GM21367 (cell line): ENCODE measurements around the gene SLC45A3.

ENCODE experiments used
- ATAC-seq: cut with Tn5 transposase; IDR thresholded peaks from one replicate; pipeline ENCODE4 v1.9.1; 2021; ENCODE audit not compliant: unreplicated experiment

SLC45A3 gene

DNA sequence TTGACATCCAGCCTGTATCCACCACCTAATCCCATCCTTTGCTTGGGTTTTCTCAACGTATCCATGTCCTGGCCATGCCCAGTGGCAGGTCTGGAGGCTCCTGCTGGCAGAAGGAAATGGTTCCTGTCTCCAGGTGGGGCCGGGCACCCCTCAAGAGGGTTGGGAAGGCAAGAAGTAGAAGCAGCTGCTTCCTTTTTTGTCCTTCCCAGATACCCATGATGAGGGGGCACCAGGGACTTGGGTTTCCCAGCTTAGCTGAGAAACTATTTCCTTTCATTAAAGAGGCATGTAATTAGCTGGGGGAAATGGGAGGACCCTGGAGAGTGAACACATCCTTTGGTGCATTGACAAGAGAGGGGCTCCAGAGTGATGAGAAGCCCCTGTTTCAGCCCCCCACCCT lies 21.1 kb upstream of the SLC45A3 start:
- ATAC-seq, result no peak

DNA sequence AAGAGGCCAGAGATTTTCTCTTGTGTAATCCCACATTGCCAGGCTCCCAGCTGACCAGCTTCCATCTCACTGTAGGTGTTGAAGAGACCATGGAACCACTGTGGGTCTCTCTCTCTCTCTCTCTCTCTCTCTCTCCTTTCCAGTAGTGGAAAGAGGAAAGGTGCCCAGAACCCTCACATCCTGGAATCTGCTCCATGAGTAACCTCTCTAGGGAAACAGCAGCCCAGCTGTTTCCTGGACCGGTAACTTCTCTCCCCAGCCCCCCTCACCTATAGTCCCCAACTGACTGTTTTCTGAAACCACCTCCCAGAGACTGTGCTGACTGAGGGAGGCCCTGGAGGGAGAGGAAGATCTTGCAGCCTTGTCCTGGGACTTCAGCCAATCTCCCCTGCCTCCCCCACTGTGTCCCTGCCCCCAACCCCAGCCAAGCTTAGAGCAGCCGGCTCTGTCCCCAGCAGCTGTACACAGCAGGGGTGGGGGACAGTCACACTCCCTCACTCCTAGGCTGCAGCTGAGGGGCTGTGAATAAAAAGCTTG lies 20.6 kb upstream of the SLC45A3 start:
- ATAC-seq, result no peak

DNA sequence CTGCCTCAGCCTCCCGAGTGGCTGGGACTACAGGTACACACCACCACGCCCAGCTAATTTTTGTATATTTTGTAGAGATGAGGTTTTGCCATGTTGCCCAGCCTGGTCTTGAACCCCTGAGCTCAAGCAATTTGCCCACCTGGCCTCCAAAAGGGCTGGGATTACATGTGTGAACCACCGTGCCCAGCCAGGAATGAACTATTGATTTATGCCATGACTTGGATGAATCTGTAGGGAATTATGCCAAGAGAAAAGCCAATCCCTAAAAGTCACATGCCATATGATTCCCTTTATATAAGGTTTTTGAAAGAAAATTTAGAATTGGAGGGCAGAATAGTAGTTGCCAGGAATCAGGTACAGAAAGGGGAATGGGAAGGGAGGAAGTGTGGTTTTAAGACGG lies 19.1 kb upstream of the SLC45A3 start:
- no peak for ATAC-seq

DNA sequence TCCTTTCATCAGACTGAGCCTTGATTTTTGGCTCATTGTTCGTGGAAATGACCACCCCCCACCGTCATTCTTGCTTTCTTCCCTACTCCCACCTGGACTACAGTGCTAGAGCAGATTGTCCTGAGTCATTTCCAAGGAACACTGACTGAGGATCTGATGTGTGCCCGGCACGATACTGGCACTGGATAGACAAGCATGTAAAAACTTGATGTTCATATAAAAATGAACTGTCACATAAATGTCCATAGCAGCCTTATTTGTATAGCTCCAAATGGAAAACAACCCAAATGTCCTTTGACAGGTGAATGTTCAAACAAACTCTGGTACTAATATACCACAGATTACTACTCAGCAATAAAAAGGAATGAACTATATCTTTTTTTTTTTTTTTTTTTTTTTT lies 18.6 kb upstream of the SLC45A3 start:
- ATAC-seq, result no peak

DNA sequence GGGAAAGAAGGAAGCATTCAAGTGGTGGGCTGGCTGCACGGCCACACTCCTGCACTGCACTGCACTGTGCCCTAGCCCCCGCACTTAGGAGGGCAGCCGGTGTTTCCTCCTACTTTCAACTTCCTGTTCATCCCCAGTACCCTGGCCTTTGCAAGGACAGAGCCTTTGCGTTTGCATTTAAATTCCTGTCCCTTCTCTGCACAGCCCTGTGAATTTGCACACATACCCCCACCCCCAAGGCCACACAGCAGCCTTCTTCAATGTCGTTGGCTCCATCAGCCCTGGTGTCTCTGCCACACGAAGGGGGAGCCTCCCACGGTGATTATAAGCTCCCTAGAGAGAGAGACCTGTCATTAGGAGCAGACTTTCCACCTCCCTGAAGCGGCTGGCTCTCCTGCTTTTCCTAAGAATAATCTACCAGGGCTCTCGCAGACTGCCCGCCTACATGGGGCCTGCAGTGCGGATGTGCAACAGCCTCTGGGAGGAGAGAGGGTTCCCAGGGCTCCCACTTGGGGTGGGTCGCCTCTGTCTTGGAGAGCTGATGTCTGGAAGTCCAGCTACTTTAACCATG lies 13.2 kb upstream of the SLC45A3 start:
- ATAC-seq, result no peak

DNA sequence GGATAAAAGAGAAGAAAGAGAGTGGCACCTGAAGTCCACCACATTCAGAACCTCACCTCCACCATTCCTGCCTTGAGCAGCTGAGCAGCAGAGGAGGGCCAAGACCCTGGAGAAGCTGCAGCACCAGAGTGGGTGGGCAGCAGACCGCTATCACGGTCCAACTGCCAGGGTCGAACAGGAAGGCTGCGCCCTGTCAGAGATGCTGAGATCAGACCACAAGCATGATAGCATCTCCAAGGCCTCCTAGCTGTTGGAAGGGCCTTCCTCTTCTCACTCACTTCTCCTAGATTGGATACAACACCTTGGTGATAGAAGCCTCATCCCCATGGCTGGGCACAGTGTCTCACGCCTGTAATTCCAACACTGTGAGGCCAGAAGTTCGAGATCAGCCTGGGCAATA lies 12.1 kb upstream of the SLC45A3 start:
- ATAC-seq, result no peak

DNA sequence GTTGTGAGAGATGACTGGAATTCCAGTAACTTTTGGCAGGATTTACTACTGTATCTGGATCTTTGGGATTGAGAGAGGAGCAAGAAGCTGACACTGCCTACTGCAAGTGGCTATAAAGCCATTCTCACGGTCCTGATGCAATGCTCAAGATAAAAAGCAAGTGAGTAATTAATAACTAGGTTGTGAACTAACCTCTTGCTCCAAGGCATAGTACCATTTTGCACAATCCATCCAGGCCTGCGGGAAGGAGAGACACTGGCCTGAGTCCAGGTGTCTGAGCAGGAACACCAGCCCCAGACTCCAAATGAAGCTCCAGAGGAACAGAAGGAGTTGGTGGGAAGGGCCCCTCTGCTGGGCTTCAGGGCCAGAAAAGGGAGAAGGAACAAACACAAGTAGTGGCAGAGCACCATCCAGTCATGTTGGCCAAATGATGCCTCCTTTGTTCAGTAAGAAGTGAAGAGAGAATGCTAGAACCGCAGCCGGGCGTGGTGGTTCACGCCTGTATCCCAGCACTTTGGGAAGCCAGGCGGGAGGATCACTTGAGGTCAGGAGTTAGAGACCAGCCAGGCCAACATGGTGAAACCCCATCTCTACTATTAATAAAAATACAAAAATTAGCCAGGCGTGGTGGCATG lies 9.9 kb upstream of the SLC45A3 start:
- no peak for ATAC-seq

DNA sequence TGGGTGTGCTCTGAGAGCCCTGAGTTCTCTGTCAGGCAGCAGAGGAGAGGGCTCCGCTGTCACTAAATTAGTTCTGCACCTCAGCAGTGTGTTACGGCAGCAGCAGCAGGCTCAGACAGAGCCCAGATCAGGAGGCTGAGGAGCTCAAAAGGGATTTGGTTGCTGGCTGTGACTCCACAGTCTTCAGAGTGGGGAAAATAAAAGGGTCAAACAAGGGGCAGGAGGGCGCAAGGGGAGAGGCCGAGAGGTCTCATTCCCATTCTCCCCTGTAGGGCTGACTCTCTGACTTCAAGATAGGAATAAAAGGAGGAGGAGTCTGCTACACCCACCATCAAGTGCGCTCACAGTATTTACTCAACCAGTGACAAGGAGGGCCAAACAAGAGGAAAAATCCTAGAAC lies 9.2 kb upstream of the SLC45A3 start:
- ATAC-seq, result no peak

DNA sequence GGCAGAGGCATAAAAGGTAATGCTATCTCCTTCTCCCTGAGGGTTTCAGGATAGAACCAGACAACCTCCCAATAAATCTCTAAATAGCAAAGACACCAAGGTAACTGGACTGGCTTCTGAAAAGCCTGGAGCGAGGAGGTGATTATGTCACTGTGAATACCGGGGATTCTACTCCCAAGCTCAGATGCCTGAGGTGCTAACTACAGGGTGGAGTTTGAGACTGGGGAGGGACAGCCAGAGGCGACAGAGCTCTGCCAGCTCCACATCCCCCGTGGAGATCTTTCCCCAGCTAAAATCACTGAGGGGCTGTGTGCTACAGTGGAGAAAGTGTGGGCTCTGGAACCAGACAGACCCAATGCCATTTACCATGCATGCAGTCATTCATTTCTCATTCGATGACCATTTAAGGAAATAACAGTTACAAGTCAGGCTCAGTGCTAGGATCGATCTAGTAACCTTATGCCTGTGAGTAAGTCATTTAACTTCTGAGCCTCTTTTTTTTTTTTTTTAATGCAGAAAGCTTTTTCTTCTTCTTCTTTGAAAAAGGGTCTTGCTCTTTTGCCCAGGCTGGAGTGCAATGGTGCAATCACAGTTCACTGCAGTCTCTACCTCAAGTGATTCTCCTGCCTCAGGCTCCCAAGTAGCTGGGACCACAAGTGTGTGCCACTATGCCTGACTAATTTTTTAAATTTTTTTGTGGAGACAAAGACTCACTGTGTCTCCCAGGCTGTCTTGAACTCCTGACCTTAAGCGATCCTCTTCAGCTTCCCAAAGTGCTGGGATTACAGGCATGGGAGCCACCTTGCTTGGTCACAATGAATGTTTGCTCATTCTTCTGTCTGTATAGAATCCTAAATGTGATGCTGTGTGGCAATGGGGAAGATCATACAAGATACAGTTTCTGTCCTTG lies 8.1 kb upstream of the SLC45A3 start:
- no peak for ATAC-seq

DNA sequence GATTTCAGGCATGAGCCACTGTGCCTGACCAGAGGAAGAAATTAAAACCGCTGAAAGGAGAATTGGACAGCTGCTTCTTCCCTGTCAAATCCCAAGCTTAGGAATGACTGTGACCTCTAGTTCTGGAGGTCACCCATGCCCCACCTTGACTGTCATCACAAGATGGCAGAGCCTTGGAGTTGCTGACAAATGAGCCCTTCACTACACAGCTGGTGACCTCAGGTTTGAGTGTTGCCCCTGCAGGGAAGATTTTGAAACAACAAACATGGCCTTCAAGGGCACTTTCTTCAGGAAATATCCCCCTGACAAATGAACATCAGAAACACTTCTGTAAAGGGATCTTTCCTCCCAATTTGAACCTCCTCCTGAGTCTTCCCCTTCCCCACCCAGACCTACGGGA lies 6.9 kb upstream of the SLC45A3 start:
- no peak for ATAC-seq

DNA sequence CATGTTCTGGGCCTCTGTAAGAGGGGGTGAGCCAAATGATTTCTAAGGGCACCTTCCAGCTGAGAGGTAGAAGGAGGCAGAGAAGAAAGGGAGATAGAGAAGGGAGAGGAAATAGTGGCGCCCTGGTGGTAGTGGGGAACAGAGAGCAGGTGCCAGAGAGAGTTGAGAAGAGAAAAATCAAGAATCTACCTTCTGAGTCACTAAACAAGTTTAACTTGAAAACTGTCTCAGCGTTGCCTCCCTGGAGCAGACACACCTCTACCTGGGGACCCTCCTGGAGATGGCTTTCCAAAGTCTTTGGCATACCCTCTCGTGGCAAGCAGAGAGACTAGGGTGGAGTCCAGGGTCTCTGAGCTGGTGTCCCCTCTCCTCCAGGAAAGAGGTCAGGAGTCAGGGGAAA lies 1.1 kb upstream of the SLC45A3 start:
- no peak for ATAC-seq

DNA sequence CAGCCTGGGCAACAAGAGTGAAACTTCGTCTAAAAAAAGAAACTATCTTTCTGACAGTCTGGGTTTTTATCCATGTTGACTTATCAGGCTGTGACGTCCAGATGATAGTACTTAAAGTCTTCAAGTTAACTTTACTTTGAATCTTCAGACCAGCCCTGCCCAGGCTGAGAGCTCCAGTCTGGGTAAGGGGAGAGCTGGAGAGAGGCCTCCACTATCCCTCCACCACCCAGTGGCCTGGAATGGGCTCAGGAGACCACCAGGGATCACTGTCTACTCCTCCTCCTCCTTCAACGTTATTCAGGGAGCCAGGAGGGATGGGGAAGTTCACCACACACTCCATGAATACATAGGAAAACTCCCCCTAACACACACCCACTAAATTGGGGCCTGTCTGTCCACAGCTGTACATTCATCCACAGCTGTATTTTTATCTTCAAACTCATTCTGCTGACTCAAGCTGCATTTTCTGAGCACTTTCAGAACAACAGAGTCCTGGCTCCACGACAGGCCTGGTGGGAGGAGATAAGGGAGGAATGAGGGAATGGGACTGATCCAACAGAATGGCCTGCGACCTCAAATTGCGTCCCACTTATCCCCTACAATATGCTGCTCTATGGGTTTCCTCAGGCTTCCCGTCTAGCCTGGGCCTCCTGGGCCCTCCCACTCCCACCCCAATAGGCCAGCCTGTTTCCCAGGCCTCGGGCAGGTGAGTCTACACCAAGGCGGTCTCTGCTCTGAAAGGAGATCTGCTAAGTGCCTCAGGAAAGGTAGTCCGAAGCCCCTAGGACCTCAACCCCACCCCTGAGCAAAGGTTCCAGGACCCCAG lies 1.8 kb downstream of the SLC45A3 start:
- ATAC-seq, result no peak

DNA sequence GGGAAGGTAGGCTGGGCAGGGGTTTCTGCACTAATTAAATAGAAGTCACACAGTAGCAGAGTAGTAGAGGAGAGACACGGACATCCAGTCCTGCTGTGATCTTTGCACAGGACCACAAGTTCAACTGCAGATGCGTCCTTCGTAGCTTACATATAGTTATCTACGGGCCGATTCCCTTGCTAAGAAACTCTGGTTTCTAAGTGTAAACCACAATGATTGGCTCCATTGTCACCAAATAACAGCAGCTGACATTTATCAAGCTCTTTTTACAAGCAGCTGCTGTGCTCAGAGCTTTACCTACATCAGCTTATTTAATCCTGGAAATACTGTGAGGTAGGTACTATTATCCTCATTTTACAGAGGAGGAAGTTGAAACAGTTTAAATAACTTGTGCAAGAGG lies 3.1 kb downstream of the SLC45A3 start:
- no peak for ATAC-seq

DNA sequence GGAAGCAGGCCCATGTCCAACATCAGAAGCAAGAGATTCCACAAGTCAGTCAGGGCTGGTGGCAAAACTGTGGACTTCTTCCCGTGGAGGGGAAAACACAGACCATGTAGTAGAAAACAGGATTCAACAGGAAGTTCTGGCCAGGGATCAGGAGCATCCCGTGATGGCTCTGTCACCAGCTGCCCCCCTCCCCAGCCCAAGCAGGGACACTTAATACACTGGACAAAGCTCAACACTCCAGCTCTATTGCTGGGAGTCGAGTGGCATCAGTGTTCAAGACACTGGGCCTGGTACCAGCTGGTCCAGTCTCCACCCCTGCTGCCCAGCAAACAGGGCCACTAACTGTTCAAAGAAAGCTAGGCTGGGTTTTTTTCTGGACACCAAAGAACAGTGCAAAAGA lies 3.7 kb downstream of the SLC45A3 start:
- no peak for ATAC-seq

DNA sequence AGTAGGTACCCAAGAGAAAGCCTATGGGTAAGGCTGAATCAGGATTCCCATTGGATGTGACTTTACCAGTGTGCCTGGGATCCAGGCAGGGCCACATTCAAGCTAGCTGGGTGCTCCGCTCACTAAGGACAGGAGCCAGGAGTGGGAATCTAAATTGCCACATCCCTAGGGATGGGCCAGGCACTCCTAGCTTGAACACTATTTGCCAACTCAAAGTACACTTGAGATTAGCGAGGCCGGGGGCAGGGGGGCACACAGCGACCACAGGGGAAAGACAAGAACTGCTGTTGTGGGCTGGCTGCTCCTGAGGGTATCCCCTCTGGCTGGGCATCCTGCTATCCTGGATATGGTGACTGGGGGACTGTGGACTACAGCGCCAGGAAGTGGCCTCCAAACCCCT lies 4.3 kb downstream of the SLC45A3 start:
- ATAC-seq, result no peak

DNA sequence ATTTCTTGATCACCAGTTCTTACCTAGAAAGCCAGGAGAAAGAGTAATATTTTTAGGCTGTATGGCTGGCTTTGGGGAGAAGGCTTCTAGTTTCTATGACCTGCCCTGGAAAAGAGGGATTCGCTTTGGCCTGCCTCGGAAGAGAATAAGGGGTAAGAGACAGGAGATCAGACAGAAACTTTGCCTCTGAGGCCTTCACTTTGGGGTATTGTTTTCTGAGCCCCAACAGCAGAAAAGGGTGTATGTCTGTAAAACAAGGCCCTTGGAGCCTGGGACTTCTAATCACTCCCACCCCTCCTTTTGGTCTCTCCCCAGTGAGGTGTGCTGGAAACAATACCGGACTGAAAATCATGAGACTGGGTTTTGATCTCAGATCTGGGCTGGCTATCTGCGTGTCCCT lies 5.1 kb downstream of the SLC45A3 start:
- ATAC-seq, result no peak

DNA sequence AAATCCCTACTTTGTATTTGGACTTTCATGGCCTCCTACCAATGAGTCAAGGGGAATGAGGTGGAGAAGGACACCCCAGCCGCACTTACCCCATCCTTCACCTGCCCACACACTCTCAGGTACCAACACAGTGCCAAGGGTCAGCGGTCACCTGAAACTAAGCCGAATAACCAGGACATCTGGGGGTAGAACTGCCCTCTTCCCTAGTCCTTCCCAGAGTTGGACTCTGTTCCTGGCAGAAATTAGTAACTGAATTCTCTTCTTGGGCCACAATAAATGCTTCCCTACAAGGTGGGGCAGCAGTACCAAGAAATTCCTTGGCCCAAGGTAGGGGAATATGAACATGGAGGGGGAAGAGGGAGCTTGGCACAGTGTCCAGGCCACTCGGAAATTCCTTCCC lies 7.3 kb downstream of the SLC45A3 start:
- ATAC-seq, result no peak

DNA sequence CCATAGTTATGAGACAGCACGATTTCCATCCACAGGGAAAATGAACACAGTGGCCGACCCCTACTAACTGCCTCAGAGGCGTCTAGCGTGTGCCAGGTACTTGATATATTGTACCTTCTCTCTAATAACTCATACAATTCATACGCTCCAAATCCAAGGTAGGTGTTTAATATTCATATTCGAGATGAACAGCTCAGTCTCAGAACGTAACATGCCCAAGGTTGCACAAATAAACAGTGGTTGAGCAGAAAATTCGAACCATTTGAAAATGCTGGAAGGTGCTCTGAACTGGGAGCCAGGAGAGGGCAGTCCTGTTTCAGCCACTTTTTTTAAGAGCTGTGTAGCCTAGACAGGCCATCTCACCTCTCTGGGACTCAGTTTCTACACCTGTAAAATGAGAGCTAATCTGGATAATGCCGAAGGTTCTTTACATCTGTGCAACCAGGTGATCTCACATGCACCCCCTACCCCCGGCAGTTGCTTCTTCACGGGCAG lies 7.9 kb downstream of the SLC45A3 start:
- no peak for ATAC-seq

DNA sequence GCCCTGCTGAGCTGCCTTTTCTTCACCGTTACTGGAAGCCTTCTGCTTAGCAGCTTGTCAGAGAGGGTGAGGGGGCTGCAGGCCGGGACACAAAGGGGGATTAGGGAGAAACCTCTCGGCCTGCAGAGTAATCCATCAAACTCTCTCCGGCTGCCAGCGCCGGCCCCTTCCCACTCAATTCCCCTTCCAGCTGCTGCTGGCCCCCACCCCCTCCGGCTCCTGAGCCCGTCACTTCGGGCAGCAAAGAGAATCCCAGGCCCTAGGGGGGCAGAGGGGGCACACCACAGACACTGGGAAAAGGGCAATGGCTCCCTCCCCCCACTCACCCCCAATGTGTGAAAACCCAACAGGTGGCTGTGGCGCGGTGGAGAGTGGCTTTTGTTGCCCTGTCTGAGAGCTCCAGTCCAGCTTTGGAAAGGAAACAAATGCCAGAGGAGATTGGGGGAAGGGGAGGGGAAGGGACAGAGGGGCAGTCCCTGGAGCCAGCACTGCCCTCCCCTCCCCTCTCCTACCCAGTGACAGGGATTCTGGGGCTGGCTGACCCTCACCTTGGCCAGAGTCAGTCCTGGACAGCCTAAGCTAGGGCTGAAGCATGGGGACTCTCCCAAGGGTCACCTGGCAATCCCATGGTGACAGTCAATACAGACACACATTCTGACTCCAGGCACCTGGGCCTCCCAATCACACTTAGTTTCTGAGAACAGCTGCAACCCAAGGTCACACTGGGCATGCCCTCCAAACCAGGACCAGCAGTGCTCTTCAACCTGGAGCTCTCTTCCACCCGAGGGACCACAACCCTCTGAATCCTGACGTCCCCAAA lies 9.5 kb downstream of the SLC45A3 start:
- no peak for ATAC-seq

DNA sequence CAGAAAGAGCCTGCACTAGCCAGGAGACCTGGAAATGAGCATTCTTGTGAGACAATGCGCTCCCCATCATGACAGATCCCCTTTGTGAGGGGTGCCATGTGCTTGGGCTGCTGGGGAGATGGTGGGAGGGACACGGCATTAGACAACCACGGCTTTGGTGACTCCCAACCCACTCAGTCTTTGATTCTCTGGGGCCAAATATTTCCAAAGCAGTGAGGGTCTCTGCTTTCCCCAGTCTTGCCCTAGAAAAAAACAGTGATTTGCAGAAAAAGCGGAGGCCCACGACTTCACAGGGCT lies 10.2 kb downstream of the SLC45A3 start:
- no peak for ATAC-seq
